A549 (cell line): ENCODE results near the gene ICA1L.

Source experiments
- CTCF ChIP-seq: fragments of >200 bp; sonication (Bioruptor Twin); formaldehyde crosslinking; IDR thresholded peaks from 3 replicates; pipeline ENCODE4 v1.5.1; 2016
- JUNB ChIP-seq: fragments of >200 bp; sonication (Bioruptor Twin); formaldehyde crosslinking; IDR thresholded peaks from 2 replicates; pipeline ENCODE4 v1.6.1; 2016
- POLR2A ChIP-seq: IDR thresholded peaks from 2 replicates; pipeline ENCODE4 v1.6.1; 2012; ENCODE audit warnings: mild to moderate bottlenecking, low read length

GRCh38 chr2:202750763-202751427 lies 120.7 kb downstream of the ICA1L start:
- TF ChIP-seq POLR2A, result no peak
- no peak for TF ChIP-seq JUNB
- no peak for TF ChIP-seq CTCF
